Cortex of kidney (tissue), 1 donor: ENCODE data around the gene TNFRSF14.

Experiments used
- DNase-seq: peaks from one replicate; lab custom pipeline; 2025; lab: John Stamatoyannopoulos, UW

The TNFRSF14 gene

DNA sequence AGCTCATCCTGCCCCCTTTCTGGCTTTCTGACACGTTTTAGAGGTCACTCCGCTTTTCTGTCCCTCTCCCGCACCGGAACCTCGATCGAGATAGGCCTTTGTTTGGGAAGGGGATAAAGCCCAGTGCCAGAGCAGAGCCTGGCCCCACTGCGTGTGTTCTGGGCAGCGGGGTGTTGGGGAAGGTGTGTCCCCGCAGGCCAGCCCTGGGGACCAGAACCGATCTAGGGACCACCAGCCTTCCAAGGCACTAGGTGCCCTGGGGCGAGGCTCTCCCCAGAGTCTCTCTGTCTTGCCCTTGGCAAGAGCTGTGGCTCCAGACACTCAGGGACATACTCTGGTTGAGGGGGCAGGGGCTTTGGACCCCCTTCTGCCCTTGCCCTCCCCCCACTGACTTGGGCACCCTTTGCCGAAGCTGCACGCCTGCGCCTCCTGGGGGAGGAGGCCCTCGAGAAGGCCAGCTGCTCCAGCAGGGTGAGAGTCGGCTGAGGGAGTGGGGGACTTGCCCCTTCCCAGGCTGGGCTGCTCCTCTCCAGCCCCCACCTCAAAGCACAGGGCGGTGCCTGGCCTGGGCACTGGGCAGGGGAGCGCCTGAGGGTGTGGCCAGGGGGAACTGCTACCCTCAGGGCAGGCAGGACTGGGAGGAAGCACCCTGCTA is 46.8 kb downstream of the TNFRSF14 start:
- no peak for DNase-seq

DNA sequence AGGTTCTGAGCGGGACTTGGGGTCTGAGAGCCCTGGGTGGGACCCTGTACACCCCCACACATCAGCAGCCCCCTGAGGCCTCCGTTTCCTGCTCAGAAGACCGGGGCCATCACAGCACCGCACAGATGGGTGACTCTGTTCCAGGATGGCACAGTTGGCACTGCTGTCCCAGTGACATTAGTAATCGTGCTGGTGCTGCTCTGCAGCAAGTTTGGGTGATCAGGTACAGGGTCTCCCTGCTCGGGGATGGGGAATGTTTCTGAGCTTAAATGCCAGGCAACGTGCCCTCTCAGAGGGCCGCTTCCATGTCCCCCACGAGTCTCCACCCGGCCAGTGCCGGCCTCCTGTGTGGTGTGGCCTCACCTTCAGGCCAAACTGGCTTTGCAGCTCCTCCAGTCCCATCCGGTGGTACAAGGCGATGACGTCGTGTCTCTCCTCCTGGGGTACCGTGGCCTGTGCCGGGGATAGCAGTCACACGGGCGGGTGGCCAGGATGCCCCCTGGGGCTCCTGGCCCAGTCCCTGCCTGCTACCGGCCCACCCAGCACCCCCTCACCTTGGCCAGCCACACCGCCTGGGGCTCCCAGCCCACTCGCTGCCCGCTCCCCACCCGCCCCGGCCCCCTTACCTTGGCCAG is 47.5 kb downstream of the TNFRSF14 start:
- no peak for DNase-seq

DNA sequence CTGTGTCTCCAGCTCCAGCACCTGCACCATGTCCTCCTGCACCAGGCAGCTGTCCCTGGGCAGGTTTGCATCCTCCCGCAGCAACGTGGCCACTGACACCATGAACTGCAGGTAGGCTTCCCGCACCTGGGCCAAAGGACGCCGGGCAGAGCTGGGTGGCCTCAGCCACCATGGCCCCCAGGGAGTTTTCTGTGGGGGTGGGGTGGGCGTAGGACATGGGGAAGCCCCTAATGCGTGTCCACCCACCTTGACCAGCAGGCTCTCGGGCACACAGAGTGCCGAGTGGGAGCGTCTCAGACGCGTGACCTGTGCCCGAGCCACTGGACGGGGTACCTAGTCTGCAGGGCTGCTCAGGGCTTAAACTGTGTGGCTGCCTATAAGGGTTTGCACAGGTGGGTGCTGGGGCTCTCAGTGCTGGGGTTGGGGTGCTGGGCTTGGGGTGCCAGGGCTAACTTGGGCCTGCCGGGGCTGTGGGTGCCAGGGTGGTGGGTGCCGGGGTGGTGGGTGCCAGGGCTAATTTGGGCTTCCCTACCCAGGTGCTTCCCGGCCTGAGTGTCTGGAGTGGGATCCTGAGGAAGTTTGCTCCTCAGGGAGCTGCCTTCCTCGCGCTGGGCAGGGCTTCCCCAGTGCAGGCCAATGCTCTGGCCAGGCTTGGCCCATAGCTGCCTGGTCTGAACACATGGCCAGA is 48.1 kb downstream of the TNFRSF14 start:
- DNase-seq = no peak

DNA sequence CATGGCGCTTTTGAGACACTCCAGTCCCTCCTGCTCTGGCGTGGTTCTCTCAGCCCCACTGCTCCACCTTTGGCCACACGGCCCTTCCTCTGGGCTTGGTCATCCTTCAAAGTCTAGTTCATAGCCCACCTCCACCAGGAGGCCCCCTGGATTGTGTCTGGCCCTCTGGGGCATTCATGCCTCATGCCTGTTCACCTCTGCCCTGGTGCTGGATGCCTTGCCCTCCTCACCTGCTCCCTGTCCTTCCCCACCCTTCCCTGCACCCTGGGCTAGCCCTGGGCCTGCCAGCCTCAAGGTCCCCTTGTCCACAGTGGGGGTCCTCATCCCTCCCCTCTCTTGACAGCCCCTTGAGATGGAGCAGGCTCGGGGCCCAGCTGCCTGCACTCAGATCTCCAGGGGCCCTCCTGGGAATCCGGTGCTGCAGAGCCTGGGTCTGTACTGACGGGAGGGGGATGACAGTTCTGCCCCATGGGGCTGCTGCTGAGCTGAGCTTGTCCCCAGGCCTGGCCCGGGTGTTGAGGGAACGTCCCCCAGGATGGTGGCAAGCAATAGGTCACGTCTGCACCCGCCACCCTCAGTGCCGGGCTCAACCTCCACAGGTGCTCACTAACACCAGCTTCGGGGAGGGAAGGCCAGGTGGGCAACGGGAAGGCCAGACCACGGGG is 48.8 kb downstream of the TNFRSF14 start:
- DNase-seq = no peak

DNA sequence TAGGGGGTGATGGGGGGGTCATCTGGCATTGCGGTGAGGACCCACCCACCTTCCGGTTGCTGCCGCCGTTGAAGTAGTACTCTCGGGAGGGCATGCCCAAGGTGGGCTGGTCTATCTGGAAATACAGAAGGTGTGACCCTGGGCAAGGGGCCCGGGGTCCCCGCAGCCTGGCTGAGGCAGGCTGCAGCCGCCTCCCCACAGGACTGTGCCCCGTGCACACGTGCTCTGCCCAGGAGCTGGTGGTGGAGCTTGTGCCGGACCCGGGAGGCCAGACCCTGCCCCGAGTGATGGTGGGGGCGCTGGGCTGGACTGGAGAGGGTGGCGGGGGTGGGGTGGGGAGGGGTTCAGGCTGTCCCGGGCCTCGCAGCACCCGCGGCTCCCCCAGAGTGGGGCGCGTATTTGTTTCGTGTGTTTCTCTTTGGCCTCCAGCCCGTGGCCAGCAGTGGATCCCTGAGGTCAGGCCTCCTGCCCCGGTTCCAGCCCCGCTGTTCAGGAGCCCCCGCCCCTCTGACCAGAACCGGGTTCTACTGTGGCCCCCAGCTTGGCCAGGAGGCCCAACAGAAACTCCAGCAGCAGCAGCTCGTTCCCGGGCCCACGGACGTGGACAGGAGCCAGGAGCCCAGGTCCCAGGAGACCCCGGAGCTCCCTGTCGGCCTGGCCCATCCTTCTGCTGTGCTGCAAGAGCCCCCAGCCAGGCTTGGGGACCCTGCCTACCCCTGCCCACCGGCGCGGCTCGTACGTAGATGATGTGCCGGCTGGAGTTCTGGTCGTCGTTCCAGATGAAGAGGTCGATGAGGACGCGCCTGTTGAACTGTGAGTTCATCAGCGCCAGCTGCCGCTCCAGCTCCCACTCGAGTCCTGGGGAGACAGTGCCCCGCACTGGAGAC is 49.6 kb downstream of the TNFRSF14 start:
- DNase-seq = no peak

DNA sequence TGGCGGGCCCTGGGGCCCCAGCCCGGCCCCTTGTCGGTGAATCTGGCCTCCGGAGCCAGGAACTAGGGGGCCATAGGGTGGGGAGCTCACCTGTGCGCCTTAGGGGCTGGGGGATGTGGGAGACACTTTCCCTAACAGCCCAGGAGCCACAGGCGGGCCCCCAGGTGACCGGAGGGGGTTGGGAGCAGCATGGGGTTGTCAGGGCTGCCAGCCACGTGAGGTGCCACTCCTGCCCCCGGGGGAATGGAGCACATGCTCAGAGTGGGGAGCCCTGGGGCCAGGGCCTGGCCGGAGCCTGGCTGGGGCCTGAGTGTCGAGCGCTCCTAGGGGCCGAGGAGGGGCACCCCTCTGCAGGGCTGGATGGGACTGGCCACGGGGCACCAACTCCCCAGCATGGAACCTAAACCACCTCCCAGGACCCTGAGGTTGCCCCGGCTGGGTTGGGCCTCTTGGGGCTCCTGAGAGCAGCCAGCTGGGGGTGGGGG is 50.3 kb downstream of the TNFRSF14 start:
- no peak for DNase-seq

DNA sequence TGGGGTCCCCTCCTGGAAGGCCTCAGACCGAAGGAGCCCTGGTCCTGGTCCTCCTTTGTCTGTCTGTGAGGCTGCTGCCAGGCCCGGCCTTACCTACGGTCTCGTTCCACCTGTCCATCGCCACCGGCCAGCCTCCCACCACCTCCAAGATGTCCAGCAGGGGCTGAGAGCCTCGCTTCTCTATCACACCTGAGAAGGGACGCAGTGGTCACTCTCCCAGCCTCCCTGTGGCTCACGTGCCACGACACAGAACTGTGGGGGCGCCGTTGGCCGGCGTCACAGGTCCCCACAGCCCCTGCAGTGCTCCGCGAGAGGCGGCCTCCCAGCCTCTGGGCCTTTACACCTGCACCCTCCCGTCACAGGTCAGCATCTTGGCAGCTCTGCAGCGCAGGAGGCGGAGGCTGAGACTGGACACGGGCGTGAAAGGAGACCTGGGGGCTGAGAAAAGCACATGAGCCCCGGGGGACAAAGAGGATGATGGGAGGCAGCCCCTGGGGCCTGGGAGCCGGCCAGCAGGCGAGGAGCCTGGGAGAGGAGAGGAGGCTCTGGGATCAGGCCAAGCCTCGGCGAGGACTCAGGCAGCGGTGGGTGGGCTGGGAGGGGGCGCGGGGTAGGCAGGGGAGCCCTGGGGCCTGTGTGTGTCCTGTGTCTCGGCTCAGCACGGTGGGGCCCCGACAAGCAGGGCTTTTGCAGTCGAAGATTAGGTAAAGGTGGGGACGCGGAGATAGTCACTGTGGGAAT is 50.9 kb downstream of the TNFRSF14 start:
- DNase-seq = no peak

DNA sequence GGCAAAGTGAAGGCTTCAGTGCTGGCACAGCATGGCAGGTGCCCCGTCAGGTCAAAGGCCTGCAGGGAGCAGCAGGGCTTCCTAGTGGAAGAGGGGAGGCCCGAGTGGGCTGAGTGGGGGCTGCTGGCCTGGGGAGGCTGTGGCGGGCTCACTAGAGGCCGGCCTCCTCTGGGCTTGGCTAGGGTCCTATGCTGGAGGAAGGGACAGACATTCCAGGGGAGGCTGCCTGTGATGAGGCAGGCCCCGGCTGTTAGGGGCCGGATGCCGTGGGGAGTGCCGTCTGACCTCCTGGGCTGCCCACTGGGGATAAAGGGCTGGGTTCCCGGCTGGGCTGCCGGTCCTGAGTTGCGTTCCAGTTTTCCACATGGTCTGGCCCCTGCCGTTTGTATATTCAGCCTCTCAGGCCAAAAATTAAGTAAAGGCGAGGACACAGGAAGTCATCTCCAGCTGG is 51.5 kb downstream of the TNFRSF14 start:
- DNase-seq = no peak

DNA sequence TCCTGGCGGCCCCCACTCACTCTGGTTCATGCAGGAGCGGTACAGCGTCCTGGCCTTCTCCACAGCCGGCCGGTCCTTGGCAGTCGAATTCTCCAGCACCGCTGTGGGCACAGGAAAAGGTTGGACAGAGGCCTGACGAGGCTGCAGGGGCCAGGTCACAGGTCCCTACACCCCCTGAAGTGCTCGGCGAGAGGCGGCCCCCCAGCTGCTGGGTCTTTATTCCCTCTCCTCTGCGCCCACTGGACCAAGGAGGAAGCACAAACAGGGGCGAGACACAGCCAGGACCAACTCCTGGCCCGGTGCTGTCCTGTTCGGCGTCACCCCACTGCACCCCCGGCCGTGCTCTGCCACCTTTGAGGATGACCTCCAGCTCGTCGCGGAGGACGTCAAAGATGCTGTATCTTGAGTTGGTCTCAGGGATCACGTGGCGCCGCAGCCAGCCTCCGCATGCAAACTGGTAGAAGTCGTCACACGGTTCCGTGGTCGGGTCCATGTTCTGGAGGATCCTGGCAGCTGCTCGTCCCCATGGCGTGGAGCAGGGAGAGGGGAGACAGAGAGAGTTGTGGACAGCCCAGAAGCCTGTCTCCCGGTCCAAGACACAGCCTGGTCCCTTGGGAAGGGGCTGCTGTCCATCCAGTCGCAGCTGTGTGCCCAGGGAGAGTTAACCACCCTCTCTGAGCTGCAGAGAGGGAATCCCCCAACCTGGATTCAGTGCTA is 53.3 kb downstream of the TNFRSF14 start:
- no peak for DNase-seq

DNA sequence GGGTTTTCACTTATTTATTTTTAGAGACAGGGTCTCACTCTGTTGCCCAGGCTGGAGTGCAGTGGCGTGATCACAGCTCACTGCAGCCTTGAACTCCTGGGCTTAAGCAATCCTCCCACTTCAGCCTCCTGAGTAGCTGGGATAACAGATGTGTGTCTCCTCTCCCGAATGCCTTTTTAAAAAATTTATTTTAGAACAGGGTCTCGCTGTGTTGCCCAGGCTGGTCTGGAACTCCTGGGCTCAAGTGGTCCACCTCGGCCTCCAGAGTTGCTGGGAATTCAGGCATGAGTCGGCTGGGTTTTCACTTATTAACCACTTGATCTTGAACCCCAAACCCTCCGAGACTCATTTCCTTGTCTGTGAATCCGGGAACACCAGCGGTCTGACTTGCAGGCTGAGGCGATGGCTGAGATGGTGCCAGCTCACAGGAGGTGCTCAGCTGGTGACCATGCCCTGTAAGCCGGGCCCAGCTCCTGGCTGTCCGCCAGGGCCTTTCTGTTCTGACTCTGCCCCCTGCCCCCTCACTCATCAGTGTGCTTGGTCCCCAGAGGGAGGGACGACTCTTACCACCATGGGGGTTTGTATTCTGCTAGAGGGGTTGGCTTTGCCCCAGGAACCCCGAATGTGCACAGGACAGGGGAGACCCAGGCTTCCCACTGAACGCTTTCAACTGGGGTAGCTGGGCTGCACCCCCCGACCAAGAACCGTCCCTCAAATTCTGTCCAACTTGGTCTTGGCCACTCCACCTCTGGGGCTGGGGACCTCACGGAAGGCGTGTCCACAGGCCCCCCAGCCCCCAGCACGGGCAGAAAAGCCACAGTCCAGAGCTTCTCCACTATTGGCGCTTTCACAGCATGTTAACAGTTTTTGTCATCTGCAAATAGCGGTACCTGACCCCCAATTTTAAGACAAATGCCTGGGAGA is 54.1 kb downstream of the TNFRSF14 start:
- DNase-seq = no peak

DNA sequence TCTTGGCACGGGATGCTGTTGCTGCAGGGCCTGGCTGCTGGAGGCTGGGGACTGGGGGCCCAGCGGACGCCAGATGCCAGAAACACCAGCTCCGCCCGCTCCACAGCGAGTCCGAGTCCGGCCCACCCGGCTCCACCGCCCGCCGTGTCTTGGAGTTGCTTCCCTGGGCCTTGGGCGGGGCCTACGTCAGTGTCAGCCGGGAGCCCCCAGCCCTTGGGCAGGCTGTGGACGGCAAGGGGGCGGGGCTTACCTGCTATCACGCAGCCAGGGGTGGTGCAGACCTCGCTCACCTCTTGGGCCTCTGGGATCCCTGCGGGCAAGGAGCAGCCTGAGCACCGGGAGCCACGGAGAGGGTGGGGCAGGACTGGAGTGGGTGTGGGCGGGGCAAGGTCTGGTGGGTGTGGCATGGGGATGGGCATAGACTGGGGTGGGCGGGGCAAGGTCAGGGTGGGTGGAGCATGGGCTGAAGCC is 54.9 kb downstream of the TNFRSF14 start:
- DNase-seq = no peak

DNA sequence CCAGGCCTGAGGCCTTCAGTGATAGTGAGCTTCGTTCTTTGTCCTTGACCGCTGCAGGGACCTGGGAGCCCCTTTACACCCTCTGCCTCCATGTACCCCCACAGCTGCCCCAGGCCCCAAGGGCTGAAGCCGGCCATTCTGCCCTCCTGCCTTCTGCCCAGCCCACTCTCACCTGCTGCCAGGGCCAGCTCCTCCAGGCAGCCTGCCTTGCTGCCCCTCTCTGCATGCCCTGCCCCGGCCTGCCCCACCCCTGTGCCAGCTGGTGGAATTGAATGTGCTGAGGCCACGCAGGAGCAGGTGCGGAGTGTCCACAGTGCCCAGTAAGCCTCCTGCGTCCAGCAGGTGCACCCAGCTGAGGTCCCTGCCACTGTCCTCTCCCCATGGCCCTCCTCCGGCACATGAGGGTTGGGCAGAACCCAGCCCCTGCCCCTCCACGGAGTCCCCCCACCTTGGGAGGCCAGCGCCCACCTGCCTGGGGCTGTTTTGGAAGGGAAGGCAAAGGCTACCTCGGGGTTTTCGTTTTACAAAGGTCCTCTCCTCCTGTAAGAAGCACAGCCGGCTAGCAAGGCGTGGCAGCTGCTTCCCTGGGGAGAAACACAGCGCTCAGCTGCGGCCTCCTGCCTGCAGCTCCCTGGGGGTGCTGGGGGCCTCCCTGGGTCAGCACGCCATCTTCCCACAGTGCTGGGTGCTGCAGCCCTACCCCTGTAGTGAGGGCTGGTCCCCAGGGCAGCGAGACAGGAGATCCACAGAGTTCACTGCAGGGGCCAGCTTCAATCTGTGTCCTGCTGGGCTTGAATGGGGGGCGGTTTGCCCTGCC is 55.7 kb downstream of the TNFRSF14 start:
- DNase-seq = no peak

DNA sequence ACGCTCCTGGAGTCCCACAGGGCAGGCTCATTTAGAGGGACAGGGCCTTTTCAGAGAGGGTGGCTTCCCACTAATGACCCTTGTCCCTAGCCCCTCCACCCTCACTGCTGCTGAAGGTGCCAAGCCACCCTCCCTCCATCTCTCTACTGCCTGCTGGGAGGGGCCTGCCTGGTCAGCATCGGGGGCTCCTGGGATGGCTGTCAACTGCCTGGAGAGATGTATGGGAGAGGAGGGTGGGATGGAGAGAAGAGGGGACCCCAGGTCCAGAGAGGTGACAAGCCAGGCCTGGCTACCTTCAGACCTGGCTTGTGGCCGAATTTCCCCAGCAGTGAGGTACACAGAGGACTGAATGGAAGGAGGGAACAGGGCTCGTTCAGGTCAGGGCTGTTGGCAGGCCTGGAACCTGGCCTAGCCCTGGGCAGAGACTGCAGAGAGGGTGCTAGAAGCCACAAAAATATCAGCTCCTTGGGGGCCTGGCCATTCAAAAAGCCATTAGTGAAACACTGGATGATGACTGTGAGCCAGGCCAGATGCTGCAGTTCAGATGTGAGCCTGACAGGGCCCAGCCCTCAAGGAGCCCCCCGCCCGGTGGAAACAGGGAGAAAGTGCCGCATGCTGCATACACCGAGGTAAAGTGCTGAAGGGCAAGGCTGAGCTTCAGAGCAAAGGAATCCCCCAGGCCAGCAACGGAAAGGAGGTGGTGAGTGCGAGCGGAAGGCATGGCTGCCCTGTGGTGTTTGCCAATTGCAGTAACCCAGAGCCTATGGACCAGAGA is 56.6 kb downstream of the TNFRSF14 start:
- no peak for DNase-seq
